PC-3 (cell line): Measurements from ENCODE around the gene ANKRD49. TPM values are rescaled to one million over a fixed set of nuclear protein-coding genes. Genes with fewer than 3 reads are reported as not detected.
A peak's percentile ranks its signal among the peaks of the same experiment; 100 is the strongest.
"Not testable (repeated sequence)": the region's sequence is repeated elsewhere in the genome, so short reads cannot be mapped to it uniquely, and the experiment has no call there.

Source experiments
- ATAC-seq: fragments of 200-7000 bp; cut with Tn5 transposase; 2 replicates; pipeline ENCODE4 v1.9.1; 2020; ENCODE audit warnings: mild to moderate bottlenecking, moderate library complexity
- BruUV-seq: library from RNA; stranded (reverse); fragments of 400-500 nt; replicated peaks from 2 replicates; lab custom pipeline; 2021; lab: Mats Ljungman, UMichigan
- CTCF ChIA-PET: fragments of 300-600 bp; sonication (Branson Sonifier 250); formaldehyde crosslinking; loops from one replicate; lab custom pipeline; 2022; ENCODE audit warnings: antibody characterized with exemption; lab: Charles Lee
- POLR2A ChIA-PET: fragments of 300-600 bp; sonication (Branson Sonifier 250); formaldehyde crosslinking; loops from one replicate; lab custom pipeline; 2022; ENCODE audit warnings: antibody characterized with exemption; ENCODE audit not compliant: unreplicated experiment; lab: Charles Lee
- DNase-seq: peaks from one replicate; pipeline ENCODE4 v3.0.0-alpha.2; 2015
- H2AFZ ChIP-seq: fragments of 300-600 bp; sonication (generic); 2 replicates; pipeline ENCODE4 v1.6.0; 2016; ENCODE audit warnings: antibody characterized with exemption, low read length
- H3F3A ChIP-seq: fragments of 300-600 bp; sonication (generic); one replicate; pipeline ENCODE4 v1.6.0; 2017; ENCODE audit warnings: antibody characterized with exemption, low read length, control low read depth, mild to moderate bottlenecking; ENCODE audit not compliant: unreplicated experiment
- H3K27ac ChIP-seq: fragments of 300-600 bp; sonication (generic); 2 replicates; pipeline ENCODE4 v1.5.1; 2016; ENCODE audit warnings: mild to moderate bottlenecking, low read length
- H3K27me3 ChIP-seq: fragments of 300-600 bp; sonication (generic); 2 replicates; pipeline ENCODE4 v1.6.1; 2016; ENCODE audit warnings: low read length, mixed read lengths
- H3K36me3 ChIP-seq: fragments of 300-600 bp; sonication (generic); 2 replicates; pipeline ENCODE4 v1.6.1; 2016; ENCODE audit warnings: low read depth, mixed run types, low read length, mixed read lengths
- H3K4me1 ChIP-seq: fragments of 300-600 bp; sonication (generic); 2 replicates; pipeline ENCODE4 v1.5.1; 2016; ENCODE audit warnings: low read length; ENCODE audit not compliant: insufficient read depth
- H3K4me2 ChIP-seq: fragments of 300-600 bp; sonication (generic); 2 replicates; pipeline ENCODE4 v1.6.0; 2016; ENCODE audit warnings: low read length
- H3K4me3 ChIP-seq: fragments of 300-600 bp; sonication (generic); 2 replicates; pipeline ENCODE4 v1.5.1; 2016; ENCODE audit warnings: mild to moderate bottlenecking, low read length, mixed read lengths
- H3K79me2 ChIP-seq: fragments of 300-600 bp; sonication (generic); 2 replicates; pipeline ENCODE4 v1.6.1; 2017; ENCODE audit warnings: low read length, mixed read lengths
- H3K9ac ChIP-seq: fragments of 300-600 bp; sonication (generic); 2 replicates; pipeline ENCODE4 v1.6.0; 2016; ENCODE audit warnings: mild to moderate bottlenecking, low read length
- H3K9me2 ChIP-seq: fragments of 300-600 bp; sonication (generic); replicated peaks from 2 replicates; pipeline ENCODE4 v1.6.1; 2016; ENCODE audit warnings: mixed run types, low read length, mixed read lengths
- H3K9me3 ChIP-seq: fragments of 300-600 bp; sonication (generic); 2 replicates; pipeline ENCODE4 v1.6.1; 2016; ENCODE audit warnings: low read length, mixed read lengths
- H4K20me1 ChIP-seq: fragments of 300-600 bp; sonication (generic); 2 replicates; pipeline ENCODE4 v1.6.1; 2016; ENCODE audit warnings: low read length, mixed read lengths
- CTCF ChIP-seq: fragments of 300-600 bp; sonication (generic); conservative IDR thresholded peaks from 2 replicates; pipeline ENCODE4 v1.5.1; 2017; ENCODE audit warnings: antibody characterized with exemption, low read depth, mild to moderate bottlenecking, low read length
- EZH2 ChIP-seq: fragments of 300-600 bp; sonication (generic); IDR thresholded peaks from one replicate; pipeline ENCODE4 v1.6.1; 2017; ENCODE audit warnings: antibody characterized with exemption, mild to moderate bottlenecking, low read length; ENCODE audit not compliant: unreplicated experiment
- EZH2phosphoT487 ChIP-seq: fragments of 300-600 bp; sonication (generic); IDR thresholded peaks from 2 replicates; pipeline ENCODE4 v1.6.1; 2018; ENCODE audit warnings: mild to moderate bottlenecking, antibody characterized with exemption, low read length, borderline replicate concordance
- intact Hi-C: fragments of 100-400 bp; cut with micrococcal nuclease; formaldehyde crosslinking; loops from 2 replicates; pipeline ENCODE4 v1.9.0; 2023
- total RNA-seq: library from RNA; depleted of rRNA; stranded (reverse); fragments of >200 nt; gene quantifications from 2 replicates; pipeline ENCODE4 v1.2.3, GENCODE V29; 2014

Gene ANKRD49
- total RNA-seq, 1 experiment from 2014 or later = 9.0 TPM

DNA sequence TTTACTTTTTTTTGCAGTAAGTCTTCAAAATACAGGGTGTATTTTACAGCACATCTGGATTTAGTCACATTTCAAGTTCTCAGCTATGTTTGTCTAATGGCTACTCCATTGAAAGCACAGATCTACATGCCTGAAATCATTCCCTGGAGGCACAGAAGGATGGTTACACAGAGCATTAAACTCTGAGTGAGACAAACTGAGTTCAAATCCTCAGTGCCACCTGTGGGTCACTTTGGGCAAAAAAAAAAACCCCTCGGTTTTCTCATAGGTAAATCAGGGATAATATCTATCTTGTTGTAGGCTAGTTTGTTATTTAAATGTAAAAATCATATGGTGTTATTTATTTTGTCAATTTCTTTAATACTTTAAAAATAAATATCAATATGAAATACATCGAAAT is 7.7 kb downstream of the ANKRD49 start:
- intact Hi-C loops = loop anchor here (10.0 kb wide), 1 partner anchor 207 kb away; no protein-coding TSS in a partner anchor
- H3K9ac ChIP-seq = no peak overlapping the region
- no peaks in the 10 kb centered on the region for H3K9me3 ChIP-seq
- no peaks in the 10 kb centered on the region for H3K27me3 ChIP-seq
- H3K9me2 ChIP-seq = no peaks in the 10 kb centered on the region
- POLR2A ChIA-PET = no interaction called here
- no peaks in the 10 kb centered on the region for H3K4me1 ChIP-seq
- TF ChIP-seq EZH2phosphoT487 = no peak
- TF ChIP-seq EZH2 = no peak
- no peak for TF ChIP-seq CTCF
- BruUV-seq = no TSS peak
- H3K79me2 ChIP-seq = no peaks in the 10 kb centered on the region
- peak; percentile 15 for DNase-seq
- no peak for ATAC-seq
- H3K4me3 ChIP-seq = no peak overlapping the region
- no peaks in the 10 kb centered on the region for H3F3A ChIP-seq
- CTCF ChIA-PET = interaction anchor here (0.8 kb wide), 1 partner anchor 606 kb away, joined by 6 read pairs; no protein-coding TSS in a partner anchor
- no peak overlapping the region for H3K4me2 ChIP-seq
- H2AFZ ChIP-seq = no peak overlapping the region
- H4K20me1 ChIP-seq = no peaks in the 10 kb centered on the region
- no peak overlapping the region for H3K27ac ChIP-seq
- peaks cover 11% of the 10 kb centered on the region; the same call in 1 of the 2 replicates for H3K36me3 ChIP-seq

GRCh38 chr11:94504689-94505293 is 11.0 kb downstream of the ANKRD49 start:
- intact Hi-C loops = loop anchor here (1.0 to 10.0 kb wide), 5 partner anchors 87 to 609 kb away; no protein-coding TSS in a partner anchor
- Histone ChIP-seq H4K20me1 (no peaks in the 10 kb centered on the region), H3K9ac (no peak overlapping the region), H3F3A (no peaks in the 10 kb centered on the region), H3K9me2 (no peaks in the 10 kb centered on the region), H3K27me3 (no peaks in the 10 kb centered on the region), H3K27ac (no peak overlapping the region), H3K79me2 (no peaks in the 10 kb centered on the region), H3K9me3 (no peaks in the 10 kb centered on the region), H3K4me3 (no peak overlapping the region), H3K36me3 (no peaks in the 10 kb centered on the region), H2AFZ (no peak overlapping the region), H3K4me1 (no peaks in the 10 kb centered on the region; the same call in 1 of the 2 replicates), H3K4me2 (no peak overlapping the region)
- DNase-seq (peak; percentile 90), ATAC-seq (peak; percentile 62)
- peak; percentile 86 for TF ChIP-seq CTCF
- no peak for TF ChIP-seq EZH2
- BruUV-seq = no TSS peak
- ChIA-PET CTCF (interaction anchor here (0.6 to 1.0 kb wide), 3 partner anchors 32 to 609 kb away, joined by 3 to 13 read pairs (median 3); no protein-coding TSS in a partner anchor), POLR2A (no interaction called here)

GRCh38 chr11:94506513-94506912 is 12.7 kb downstream of the ANKRD49 start:
- H3K4me2 ChIP-seq, BruUV-seq, H3K36me3 ChIP-seq, POLR2A ChIA-PET, H2AFZ ChIP-seq, H3K4me1 ChIP-seq, H4K20me1 ChIP-seq, H3K4me3 ChIP-seq, DNase-seq, H3K79me2 ChIP-seq, H3K9me2 ChIP-seq, H3K27me3 ChIP-seq, H3K27ac ChIP-seq, ATAC-seq, H3F3A ChIP-seq, H3K9ac ChIP-seq, H3K9me3 ChIP-seq: not testable (repeated sequence)
- intact Hi-C loops = loop anchor here (10.0 kb wide), 1 partner anchor 212 kb away; no protein-coding TSS in a partner anchor
- CTCF ChIA-PET = interaction anchor here (1.4 kb wide), 1 partner anchor 611 kb away, joined by 4 read pairs; no protein-coding TSS in a partner anchor
